Mucosa of rectum (tissue), 2 donors: ENCODE measurements around the gene BCAR3.
"Not testable (repeated sequence)": the region's sequence is repeated elsewhere in the genome, so short reads cannot be mapped to it uniquely, and the experiment has no call there.

Experiments used
- H3K27ac ChIP-seq, 2 donors: one replicate each; pipeline ENCODE4 v1.7.0; 2013; ENCODE audit warnings: inconsistent platforms in 2 of 2, low read depth in 2 of 2, low read length in 2 of 2
- H3K27me3 ChIP-seq, 2 donors: one replicate each; pipeline ENCODE4 v1.7.0; 2013; ENCODE audit warnings: low read length in 2 of 2; ENCODE audit not compliant: control insufficient read depth in 2 of 2, insufficient read depth in 2 of 2
- H3K36me3 ChIP-seq, 2 donors: one replicate each; pipeline ENCODE4 v1.7.0; 2013; ENCODE audit warnings: low read length in 2 of 2; ENCODE audit not compliant: control insufficient read depth in 2 of 2, insufficient read depth in 2 of 2
- H3K4me1 ChIP-seq, 2 donors: one replicate each; pipeline ENCODE4 v1.7.0; 2013; ENCODE audit warnings: low read length in 2 of 2, mild to moderate bottlenecking in 1 of 2; ENCODE audit not compliant: control insufficient read depth in 2 of 2, insufficient read depth in 2 of 2
- H3K4me3 ChIP-seq, 2 donors: one replicate each; pipeline ENCODE4 v1.7.0; 2013; ENCODE audit warnings: low read length in 2 of 2
- H3K9ac ChIP-seq, 2 donors: one replicate each; pipeline ENCODE4 v1.7.0; 2013; ENCODE audit warnings: low read length in 2 of 2, low read depth in 1 of 2, mild to moderate bottlenecking in 1 of 2
- H3K9me3 ChIP-seq, 2 donors: one replicate each; pipeline ENCODE4 v1.7.0; 2013; ENCODE audit warnings: low read length in 2 of 2; ENCODE audit not compliant: control insufficient read depth in 2 of 2
- donor health status: healthy.
- donor health status: Normal muscosa, but diverticular disease.

Gene BCAR3

GRCh38 chr1:93661341-93661740, 20.3 kb downstream of the BCAR3 start:
- H3K27me3 ChIP-seq, H3K4me1 ChIP-seq, H3K4me3 ChIP-seq, H3K9ac ChIP-seq, H3K36me3 ChIP-seq, H3K27ac ChIP-seq, H3K9me3 ChIP-seq: not testable (repeated sequence)

- Histone ChIP-seq H3K9ac (no peak overlapping the region), H3K9me3 (no peaks in the 10 kb centered on the region), H3K36me3 (no peaks in the 10 kb centered on the region), H3K27ac (no peak overlapping the region), H3K4me1 (no peaks in the 10 kb centered on the region), H3K4me3 (no peak overlapping the region), H3K27me3 (no peaks in the 10 kb centered on the region)
Observed at GRCh38 chr1:93659822-93660503, 21.7 kb downstream of the BCAR3 start.

- no peak overlapping the region for H3K4me3 ChIP-seq
- H3K27me3 ChIP-seq = no peaks in the 10 kb centered on the region
- H3K4me1 ChIP-seq = no peaks in the 10 kb centered on the region
- no peaks in the 10 kb centered on the region for H3K36me3 ChIP-seq
- H3K27ac ChIP-seq = no peak overlapping the region
- H3K9me3 ChIP-seq = no peaks in the 10 kb centered on the region
- no peak overlapping the region for H3K9ac ChIP-seq
Observed at GRCh38 chr1:93658188-93658587, 23.4 kb downstream of the BCAR3 start.

- Histone ChIP-seq H3K27me3 (no peaks in the 10 kb centered on the region), H3K4me1 (no peaks in the 10 kb centered on the region), H3K9me3 (no peaks in the 10 kb centered on the region), H3K4me3 (no peak overlapping the region), H3K36me3 (no peaks in the 10 kb centered on the region), H3K27ac (no peak overlapping the region), H3K9ac (no peak overlapping the region)
Observed at GRCh38 chr1:93656491-93656890, 25.1 kb downstream of the BCAR3 start.

- no peak overlapping the region for H3K9ac ChIP-seq
- H3K4me1 ChIP-seq = no peaks in the 10 kb centered on the region
- H3K27ac ChIP-seq = no peak overlapping the region
- H3K36me3 ChIP-seq = no peaks in the 10 kb centered on the region
- H3K4me3 ChIP-seq = no peak overlapping the region
- no peaks in the 10 kb centered on the region for H3K9me3 ChIP-seq
- H3K27me3 ChIP-seq = no peaks in the 10 kb centered on the region
Observed at GRCh38 chr1:93653656-93654055, 28.0 kb downstream of the BCAR3 start.

GRCh38 chr1:93652323-93652949, 29.2 kb downstream of the BCAR3 start:
- H3K27me3 ChIP-seq = no peaks in the 10 kb centered on the region
- no peak overlapping the region for H3K9ac ChIP-seq
- H3K36me3 ChIP-seq = no peaks in the 10 kb centered on the region
- no peaks in the 10 kb centered on the region for H3K9me3 ChIP-seq
- no peaks in the 10 kb centered on the region for H3K4me1 ChIP-seq
- no peak overlapping the region for H3K4me3 ChIP-seq
- H3K27ac ChIP-seq = no peak overlapping the region

- Histone ChIP-seq H3K36me3 (no peaks in the 10 kb centered on the region), H3K27ac (no peak overlapping the region), H3K9ac (no peak overlapping the region), H3K27me3 (no peaks in the 10 kb centered on the region), H3K9me3 (no peaks in the 10 kb centered on the region), H3K4me3 (no peak overlapping the region), H3K4me1 (no peaks in the 10 kb centered on the region)
Observed at GRCh38 chr1:93651695-93652094, 29.9 kb downstream of the BCAR3 start.

GRCh38 chr1:93650159-93650558, 31.5 kb downstream of the BCAR3 start:
- not testable (repeated sequence) for H3K27ac ChIP-seq, H3K4me3 ChIP-seq, H3K27me3 ChIP-seq, H3K9me3 ChIP-seq, H3K36me3 ChIP-seq, H3K4me1 ChIP-seq, H3K9ac ChIP-seq

- H3K9ac ChIP-seq = no peak overlapping the region
- no peak overlapping the region for H3K4me3 ChIP-seq
- H3K4me1 ChIP-seq = no peaks in the 10 kb centered on the region
- H3K27me3 ChIP-seq = no peaks in the 10 kb centered on the region
- H3K9me3 ChIP-seq = no peaks in the 10 kb centered on the region
- H3K36me3 ChIP-seq = no peaks in the 10 kb centered on the region
- H3K27ac ChIP-seq = no peak overlapping the region
Observed at GRCh38 chr1:93649231-93649630, 32.4 kb downstream of the BCAR3 start.

- H3K27ac ChIP-seq = no peak overlapping the region
- no peak overlapping the region for H3K4me3 ChIP-seq
- H3K9ac ChIP-seq = no peak overlapping the region
- no peaks in the 10 kb centered on the region for H3K4me1 ChIP-seq
- no peaks in the 10 kb centered on the region for H3K36me3 ChIP-seq
- no peaks in the 10 kb centered on the region for H3K27me3 ChIP-seq
- H3K9me3 ChIP-seq = no peaks in the 10 kb centered on the region
Observed at GRCh38 chr1:93648656-93649055, 33.0 kb downstream of the BCAR3 start.
